CD4-positive, alpha-beta T cell treated with Interleukin-10 for 1 hour (primary cell): ENCODE measurements around the gene ENTPD8.
"Not testable (repeated sequence)": the region's sequence is repeated elsewhere in the genome, so short reads cannot be mapped to it uniquely, and the experiment has no call there.

Experiments
- DNase-seq: peaks from one replicate; pipeline ENCODE4 v3.0.0-alpha.2; 2020

Gene ENTPD8

DNA sequence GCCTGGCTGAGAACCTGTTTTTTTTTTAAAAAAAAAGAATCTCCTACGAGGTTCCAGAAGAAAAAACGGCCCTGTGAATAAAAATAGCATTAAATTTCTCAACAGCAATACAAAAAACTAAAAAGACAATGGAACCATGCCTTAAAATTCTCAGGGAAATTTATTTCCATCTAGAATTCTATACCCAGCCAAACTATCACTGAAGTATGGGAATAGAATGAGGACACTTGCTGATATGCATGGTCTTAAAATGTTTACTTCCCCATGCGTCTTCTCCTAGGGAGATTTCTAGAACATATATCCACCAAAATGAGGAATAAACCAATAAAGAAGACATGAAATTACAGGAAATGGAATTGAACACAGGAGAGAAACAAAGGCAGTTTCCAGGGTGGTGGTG lies 34.5 kb upstream of the ENTPD8 start:
- DNase-seq = no peak

DNA sequence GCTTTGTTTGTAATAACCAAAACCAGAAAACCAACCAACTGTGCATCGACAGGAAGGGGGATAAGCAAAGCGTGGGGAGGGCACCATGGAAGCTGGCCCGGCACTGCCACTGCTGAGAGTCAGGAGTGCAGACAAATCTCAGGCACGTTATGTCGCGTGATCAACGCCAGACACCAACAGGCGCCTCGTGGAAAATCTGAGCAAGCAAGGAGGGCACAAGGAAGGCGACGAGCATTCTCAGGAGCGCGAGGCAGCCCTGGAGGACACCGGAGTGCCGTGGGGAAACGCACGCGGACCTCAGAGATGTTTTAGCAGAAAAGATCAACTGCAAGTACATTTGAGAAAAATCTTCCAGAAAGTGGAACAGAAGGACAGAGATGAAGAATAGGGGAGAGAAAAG lies 33.1 kb upstream of the ENTPD8 start:
- DNase-seq = no peak

DNA sequence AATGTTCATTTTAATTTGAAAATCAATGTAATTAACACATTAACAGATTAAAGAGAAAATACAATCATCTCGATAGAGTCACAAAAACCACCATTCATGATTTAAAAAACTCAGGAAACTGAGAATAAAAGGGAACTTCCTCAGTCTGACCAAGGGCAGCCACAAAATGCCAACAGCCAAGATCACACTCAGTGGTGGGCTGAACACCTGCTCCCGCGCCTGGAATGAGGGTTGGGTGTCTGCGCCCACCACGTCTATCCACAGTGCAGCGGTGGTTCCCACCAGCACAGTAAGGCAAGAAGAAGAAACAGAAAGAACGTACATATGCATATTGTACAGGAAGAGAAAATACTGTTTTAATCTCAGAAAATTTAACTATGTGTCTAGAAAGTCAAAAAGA lies 29.6 kb upstream of the ENTPD8 start:
- no peak for DNase-seq

DNA sequence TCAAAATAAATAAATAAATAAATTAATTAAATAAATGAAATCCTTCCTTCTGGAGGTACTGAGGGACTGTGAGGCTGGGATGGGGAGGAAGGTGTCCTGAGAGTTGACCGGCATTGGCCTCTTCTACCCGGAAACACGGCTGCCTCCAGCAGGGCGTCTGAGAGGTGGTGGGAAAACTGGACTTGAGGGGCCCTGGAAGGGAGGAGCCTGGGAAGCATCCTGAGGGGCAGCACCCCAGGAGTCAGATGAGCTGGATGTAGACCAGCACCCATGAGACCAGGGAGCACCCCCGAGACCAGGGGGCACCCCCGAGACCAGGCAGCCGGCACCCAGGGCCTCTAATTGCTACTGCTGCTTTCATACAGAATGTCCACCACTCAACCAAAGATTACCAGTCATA lies 26.7 kb upstream of the ENTPD8 start:
- no peak for DNase-seq

DNA sequence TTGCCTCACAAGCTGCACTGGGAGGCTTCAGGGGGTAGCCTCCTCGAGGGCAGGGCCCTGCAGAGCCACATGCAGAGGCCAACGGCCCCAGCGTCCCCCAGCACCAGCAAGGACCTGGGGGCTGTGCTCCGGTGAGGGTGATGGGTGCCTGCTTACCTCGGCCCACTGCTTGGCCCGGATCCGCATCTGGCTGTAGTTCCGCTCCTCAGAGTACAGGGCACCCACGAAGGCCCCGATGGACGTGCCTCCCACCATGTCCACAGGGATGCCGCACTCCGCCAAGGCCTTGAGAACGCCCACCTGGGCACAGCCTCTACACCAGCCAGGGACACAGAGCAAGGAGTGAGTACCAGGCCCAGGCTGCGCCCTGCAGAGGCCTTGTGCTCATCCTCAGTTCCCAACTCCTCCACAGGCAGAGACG lies 26.0 kb upstream of the ENTPD8 start:
- DNase-seq = no peak

DNA sequence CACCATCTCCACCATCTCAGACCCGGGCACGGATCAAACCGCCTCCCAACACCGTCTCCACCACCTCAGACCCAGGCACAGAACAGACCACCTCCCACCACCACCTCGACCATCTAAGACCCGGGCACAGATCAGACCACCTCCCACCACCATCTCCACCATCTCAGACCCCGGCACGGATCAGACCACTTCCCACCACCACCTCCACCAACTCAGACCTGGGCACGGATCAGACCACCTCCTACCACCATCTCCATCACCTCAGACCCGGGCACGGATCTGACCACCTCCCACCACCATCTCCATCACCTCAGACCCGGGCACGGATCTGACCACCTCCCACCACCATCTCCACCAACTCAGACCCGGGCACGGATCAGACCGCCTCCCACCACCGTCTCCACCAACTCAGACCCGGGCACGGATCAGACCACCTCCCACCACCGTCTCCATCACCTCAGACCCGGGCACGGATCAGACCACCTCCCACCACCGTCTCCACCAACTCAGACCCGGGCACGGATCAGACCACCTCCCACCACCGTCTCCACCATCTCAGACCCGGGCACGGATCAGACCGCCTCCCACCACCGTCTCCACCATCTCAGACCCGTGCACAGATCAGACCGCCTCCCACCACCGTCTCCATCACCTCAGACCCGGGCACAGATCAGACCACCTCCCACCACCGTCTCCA lies 25.4 kb upstream of the ENTPD8 start:
- not testable (repeated sequence) for DNase-seq

DNA sequence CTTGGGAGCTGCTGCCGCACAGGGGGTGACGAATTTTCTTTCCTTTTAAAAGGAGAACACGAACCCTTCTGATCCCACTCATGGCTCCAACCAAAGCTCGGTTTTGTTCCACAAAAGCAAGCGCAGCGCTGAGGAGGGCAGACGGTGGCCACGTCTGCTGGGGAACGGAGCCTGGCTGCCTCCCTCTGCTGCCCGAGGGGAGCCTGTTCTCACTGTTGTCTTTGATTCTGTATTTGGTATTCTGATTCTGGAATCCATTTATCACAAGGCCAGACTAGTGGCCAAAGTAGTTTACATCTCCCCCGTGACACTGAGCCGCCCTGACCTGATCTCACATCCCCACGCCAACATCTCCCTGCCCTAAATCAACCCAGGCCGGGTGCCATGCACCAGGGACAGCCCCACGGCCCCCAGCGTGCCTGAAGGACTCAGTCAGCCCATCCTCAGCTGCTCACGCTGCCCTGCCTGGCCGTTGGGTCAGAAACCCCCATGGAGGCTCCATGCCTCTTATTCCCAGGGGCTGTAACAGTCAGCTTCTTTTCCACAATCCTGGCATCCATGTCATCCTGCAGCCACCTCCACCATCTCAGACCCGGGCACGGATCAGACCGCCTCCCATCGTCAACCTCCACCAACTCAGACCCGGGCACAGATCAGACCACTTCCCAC lies 24.7 kb upstream of the ENTPD8 start:
- no peak for DNase-seq

DNA sequence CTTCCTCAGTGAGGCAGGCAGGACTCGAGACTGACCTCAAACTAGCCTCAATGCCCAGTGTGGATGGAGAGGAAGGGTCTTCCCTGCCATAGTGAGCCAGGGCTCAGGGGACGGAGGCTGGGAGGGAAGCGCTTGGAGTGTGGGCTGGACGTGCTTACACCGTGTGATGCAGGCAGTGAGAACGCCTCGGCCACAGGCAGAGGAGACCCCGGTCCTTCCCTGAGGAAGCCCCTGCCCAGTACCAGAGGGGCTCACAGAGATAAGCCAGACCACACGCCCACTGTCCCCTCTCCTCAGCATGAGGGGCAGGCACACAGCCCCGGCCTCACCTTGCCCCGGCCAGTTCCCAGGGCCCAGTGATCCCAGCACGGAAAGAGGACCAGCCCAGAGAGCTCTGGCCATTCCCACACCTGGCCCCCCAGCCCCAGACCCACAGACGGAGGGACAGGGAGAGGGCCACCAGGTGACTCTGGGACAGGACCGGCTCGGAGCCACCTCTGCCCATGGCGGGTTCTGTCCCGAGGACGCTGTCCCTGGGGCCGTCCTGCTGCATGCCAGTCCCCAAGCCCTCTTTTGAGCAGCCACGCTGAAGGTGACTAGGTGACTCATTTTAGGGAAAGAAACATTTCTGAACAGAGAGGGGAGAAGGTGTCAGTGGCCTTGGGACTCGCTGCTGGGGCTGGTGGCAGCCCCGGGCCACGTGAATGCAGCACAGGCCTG lies 24.0 kb upstream of the ENTPD8 start:
- DNase-seq = no peak

DNA sequence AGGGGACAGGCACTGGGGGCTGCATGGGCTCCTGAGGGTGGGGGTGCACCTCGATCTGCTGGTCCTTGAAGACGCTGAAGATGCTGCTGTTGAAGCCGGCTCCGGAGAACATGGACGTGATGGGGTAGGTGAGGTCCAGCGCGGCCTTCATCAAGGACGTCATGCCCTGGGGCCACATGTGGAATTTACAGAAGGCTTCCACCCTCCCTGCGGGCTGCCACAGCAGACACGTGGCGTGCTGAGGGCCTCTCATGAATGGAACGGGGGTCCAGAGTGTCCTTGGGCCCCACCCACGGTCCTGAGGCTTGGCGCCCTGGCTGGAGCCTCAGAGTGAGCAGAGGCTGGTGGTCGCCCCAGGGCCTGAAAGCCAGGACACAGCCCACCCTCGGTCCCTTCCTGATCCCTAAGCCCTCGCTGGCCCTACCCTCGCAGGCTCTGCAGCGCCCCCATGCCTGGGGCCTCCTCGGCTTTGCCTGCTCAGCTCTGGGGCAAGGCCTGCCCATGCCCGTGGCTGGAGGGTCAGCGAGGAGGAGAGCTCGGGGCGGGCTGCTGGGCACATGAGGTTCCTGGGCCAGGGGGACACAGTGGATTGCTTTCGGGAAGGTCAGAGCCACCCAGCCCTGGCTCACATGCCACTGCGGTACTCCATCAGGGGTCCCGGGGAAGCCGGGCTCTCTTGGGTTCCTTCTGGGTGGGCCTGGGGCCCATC lies 23.3 kb upstream of the ENTPD8 start:
- no peak for DNase-seq

DNA sequence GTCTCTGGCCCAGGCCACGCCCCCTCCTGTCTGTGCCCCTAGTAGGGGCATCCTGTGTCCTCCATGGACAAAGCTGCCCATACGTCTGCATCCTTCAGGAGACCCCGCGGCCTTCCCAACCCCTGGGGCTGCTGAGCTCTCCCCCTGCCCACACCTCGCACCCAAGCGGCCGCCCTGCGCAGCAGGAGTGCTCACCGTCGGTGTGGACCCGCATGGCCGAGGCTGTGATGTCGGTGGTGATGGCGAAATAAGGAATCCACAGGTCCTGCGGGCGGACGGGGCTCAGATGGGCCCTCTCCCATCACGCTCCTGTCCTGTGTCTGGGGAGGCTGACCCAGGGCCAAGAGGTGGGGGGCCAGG lies 22.8 kb upstream of the ENTPD8 start:
- no peak for DNase-seq

DNA sequence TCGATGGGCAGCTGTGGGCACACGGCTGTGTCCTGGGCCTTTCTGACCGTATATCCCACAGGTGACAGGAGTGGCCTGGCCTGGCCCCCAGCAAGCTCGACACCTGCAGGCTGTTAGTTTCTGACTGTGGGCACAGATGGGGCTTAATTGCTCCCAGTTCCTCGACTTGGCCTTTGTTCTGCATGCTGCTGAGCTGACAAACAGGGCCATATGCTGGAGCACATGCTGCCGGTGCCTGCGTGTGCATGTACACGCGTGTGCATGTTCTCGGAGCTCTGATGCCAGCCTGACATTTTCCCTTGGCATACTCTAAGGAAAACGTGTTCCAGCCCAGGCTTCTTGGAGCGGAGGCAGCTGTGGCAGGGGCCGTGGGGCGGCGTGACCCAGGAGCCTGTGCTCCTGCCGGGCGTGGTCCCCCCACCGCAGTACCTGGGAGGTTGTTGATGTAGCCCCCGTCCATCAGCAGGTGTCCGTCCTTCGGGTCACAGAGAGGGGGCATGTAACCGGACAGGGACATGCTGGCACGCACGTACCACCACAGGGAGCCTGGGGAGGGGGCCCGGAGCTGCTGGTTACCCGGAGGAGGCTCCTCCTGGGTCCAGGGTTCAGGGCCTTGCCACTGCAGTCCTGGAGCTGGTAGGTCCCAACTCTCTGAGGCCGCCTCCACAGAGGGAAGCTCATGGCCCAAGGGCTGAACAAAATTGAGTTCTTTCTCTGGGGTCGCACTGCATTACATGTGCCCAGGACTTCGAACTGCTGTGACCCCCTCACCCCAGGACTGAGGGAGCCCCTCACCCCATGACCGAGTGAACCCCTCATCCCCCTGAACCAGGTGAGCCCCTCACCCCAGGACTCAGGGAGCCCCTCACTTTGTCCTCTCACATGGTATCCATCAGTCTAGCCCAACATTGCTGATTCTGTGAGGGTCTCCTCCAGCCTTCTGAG lies 22.1 kb upstream of the ENTPD8 start:
- DNase-seq = no peak

DNA sequence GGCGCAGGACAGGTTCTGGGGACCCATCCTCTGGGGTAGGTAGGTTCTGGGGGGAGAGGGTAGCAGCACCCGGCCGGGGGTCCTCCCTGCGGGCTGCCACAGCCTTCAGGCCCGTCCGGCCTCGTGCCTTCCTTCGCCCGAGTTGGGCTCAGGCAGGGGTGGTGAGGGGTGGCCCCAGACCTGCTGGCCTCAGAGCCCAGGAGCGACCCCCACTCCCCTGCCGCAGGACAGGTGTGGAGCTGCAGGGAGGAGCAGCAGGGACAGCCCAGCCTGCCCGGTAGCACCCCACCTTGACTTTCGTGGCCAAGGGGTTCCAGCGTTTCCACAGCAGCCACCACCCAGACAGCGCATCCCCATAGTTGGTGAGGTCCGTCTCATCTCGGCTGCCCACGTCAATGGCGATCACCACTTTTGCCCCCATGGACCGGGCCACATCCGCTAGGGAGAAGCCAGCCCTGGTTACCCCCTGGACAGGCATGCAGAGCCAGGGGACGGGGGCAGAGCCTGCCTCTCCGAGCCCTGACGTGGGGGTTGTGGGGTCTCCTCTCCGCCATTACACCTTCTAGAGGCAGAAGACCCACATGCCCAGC lies 21.3 kb upstream of the ENTPD8 start:
- DNase-seq = no peak

DNA sequence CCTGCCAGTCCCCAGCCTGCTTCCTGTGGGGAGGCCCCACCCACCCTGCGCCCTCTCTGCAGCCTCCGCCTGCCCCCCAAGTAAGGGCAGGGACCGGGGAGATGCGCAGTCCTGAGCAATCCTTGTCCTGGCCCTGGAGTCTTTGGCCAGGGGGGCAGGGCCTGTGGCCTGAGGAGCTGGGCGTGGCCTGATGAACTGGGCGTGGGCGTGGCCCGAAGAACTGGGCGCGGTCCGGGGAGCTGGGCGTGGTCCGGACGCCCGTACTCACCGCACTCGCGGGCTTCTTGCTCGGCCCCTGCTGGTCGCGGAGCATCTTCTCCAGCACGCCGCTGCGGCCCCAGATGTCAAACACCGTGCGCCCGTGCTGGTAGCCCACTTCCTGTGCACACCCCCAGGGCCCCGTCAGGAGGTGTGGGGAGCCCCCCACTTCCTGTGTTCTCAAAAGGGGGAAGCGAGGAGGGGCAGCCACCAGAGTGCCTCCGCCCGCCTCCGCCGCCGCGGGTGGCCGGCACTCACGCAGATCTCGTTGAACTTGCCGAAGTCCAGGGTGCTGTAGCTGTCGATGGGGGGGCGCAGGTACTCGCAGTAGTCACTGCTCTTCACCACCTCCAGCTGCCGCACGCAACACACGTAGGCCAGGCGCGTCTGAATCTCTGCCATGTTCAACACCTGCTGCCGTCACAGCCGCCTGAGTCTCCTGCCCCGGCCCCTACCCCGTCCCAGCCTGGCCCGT lies 20.7 kb upstream of the ENTPD8 start:
- DNase-seq = peak; percentile 90

DNA sequence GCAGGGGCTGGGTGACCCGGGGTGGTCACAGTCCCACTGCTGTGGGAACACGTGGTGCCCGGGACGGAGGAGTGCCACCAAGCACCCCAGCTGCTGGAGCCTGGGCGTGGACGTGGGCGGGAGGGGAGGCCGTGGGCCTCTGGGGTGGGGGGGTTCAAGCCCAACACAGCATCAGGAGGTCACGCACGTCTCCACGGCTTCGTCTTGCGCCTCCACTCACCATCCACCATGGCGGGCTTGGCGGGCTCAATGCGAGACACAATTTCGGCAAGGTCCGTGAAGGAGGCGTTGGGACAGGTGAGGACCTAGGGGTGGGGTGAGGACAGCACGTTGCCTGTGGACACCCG lies 20.1 kb upstream of the ENTPD8 start:
- DNase-seq = no peak

DNA sequence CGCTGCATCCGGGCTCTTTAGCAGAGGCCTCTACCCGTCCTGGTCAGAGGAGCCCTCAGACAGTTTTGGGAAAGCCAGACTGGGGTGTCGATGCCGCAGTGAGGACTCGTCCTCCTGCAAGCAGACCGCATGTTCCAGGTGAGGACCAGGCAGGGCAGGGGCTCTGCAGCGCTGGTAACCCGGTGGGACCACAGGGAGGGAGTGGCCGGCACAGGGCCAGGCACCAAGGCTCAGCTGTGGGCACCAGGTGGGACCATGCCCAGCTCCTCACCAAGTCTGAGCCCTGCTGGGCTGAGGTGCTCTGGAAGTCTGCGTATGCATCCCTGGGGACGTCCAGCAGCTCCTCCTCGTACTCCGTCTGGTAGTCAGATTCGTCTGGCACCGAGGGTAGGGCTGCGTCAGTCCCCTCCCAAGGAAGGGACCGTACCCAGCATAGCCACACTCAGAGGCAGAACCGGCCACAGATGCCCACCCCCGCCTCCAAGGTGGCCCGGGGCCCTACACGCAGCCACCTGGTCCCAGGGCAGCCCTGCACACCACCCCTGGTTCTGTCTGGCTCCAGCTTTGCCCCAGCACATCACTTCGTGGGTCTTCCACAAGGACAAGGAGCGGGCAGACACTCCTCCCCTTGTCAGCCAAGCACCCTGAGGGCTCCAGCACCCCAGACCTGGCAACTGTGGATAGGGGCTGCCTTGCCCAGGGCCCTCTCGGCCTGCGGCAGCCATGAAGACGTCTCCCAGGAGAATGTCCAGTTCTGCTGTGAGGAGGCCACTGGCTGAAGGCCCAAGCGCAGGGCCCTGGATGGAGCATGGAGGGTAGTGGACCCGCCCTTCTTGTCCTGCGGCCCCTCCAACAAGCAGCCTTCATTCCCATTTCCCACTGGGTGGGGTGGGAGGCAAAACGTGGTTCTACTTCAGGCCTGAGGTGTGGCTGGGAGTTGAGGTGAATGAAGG lies 19.5 kb upstream of the ENTPD8 start:
- DNase-seq = no peak

DNA sequence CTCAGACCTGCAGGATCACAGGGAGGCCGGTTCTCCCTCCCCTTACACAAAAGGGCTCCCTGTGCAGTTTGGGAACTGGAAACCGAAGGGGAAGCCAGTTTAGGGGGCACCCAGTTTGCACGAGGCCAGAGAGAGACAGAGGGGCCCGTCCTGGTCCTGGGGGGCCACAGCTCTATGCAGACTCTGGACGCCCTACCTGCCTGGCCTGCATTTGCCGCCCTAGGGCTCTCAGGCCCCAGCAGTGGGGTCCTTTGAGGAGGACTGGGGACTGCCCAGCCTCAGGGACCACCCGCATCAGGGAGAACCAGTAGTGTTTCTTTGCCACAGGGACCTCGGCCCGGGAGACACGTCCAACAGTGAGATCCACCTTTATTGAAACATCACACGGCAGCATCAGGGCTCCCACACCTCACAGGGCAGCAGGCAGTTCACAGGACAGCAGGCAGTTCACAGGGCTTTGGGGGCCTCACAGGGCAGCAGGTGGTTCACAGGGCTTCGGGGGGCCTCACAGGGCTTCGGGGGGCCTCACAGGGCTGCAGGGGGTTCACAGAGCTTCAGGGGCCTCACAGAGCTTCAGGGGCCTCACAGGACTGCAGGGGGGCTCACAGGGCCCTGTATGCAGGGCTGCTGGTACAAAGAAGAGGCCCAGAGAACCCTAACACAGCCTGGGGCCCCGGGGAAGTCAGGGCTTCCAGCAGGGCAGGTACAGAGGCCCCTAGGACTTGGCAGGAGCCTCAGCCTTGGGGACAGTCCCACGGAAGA lies 18.6 kb upstream of the ENTPD8 start:
- no peak for DNase-seq

DNA sequence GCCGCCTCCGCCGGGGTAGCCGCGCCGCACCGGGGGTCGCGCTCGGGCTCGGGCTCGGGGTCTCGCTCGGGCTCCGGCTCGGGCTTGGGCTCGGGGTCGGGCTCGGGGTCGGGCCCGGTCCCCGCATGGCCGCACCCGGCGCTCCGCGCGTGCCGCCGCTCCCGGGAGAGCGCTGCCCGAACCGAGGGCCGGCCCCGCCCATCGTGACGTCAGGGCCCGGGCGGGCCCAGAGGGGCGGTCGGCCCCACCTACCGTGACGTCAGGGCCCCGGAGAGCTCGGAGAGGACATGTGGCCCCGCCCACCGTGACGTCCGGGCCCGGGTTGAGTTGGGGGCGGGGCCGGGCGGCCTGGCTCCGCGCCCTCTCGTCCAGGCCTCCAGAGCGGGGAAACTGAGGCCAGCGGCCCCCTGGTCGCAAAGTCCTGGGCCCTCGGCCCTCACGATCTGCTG lies 18.0 kb upstream of the ENTPD8 start, which contains the start of gene NSMF:
TSS of gene NSMF (minus strand) at position 183 of the 449 bp plus-strand sequence. CDS start 232 bp downstream, outside the sequence.
- DNase-seq = peak; percentile 94

DNA sequence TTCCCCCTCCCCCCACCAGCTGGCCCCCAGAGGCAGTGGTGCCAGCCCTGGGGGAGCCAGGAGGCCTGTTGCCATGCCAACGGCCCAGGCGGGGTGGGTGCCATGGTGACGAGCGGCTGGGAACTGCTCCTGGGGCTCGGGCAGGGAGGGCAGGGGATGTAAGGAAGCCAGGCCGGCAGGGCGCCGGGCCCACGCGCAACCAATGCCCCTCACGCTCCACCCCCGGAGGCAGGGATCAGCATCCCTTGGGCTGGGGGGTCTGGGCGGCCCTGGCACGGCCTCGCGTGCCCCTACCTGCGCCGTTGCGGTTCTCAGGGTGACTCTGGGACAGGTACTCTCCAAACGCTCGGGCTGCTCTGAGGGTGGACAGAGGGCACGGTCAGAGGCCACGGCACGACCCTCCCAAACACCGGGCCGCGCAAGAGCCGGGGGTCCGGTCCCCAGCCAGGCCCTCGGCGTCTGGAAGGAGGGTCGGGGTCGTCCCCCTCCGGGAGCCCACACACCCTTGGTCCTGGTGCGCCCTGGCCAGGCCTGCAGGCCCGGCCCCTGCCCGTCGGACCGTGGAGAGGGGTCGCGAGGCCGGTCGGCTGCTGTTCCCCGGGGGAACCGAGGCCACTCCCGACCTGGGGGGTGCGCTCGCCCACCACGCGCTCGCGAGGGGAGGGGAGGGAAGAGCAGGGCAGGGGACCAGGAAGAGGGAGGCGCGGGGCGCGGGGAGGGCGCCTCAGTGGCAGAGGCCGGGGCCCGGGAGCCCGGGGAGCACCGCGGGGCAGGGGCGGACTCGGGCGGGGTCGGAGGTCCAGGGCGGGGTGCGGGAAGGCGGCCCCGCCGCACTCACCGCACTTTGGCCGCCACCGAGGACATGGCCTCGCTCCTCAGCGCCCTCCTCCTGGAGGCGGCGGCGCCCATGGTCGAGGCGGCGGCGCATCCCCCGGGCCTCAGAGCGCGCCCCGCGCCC lies 17.3 kb upstream of the ENTPD8 start:
- peak; percentile 25 for DNase-seq
